NB4 (cell line): ENCODE results near the gene ADAM17.

Experiments
- DNase-seq: peaks from one replicate; pipeline ENCODE4 v3.0.0; 2010; ENCODE audit warnings: low read depth
- H3K4me3 ChIP-seq: one replicate; pipeline ENCODE4 v1.5.1; 2011; ENCODE audit warnings: mild to moderate bottlenecking, low read depth, low read length, moderate library complexity
- CTCF ChIP-seq: IDR thresholded peaks from one replicate; pipeline ENCODE4 v1.5.1; 2012; ENCODE audit warnings: low read depth, low read length
- MAX ChIP-seq: IDR thresholded peaks from 2 replicates; pipeline ENCODE4 v1.6.1; 2011; ENCODE audit warnings: low read depth, low read length
- MYC ChIP-seq: IDR thresholded peaks from 2 replicates; pipeline ENCODE4 v1.6.1; 2011; ENCODE audit warnings: low read depth, low read length
- POLR2A ChIP-seq: IDR thresholded peaks from 2 replicates; pipeline ENCODE4 v1.6.1; 2011; ENCODE audit warnings: mild to moderate bottlenecking; ENCODE audit not compliant: insufficient read length; ENCODE audit errors: extremely low read depth

Gene ADAM17

GRCh38 chr2:9462886-9463697 lies 92.5 kb downstream of the ADAM17 start:
- no peak for DNase-seq
- TF ChIP-seq MYC (no peak), CTCF (no peak), POLR2A (no peak), MAX (no peak)
- no peak overlapping the region for H3K4me3 ChIP-seq

- TF ChIP-seq CTCF = no peak
- no peak for DNase-seq
- no peak overlapping the region for H3K4me3 ChIP-seq
These were observed 93.3 kb downstream of the ADAM17 start for GRCh38 chr2:9462313-9462712.

GRCh38 chr2:9461079-9461478 lies 94.6 kb downstream of the ADAM17 start:
- H3K4me3 ChIP-seq = no peak overlapping the region
- TF ChIP-seq MYC = no peak
- no peak for TF ChIP-seq POLR2A
- no peak for TF ChIP-seq CTCF
- no peak for DNase-seq

GRCh38 chr2:9460441-9461017 lies 95.1 kb downstream of the ADAM17 start:
- no peak for DNase-seq
- TF ChIP-seq MYC (no peak), MAX (no peak), POLR2A (no peak), CTCF (no peak)
- H3K4me3 ChIP-seq = no peak overlapping the region

GRCh38 chr2:9451231-9451630 lies 104.4 kb downstream of the ADAM17 start:
- no peak overlapping the region for H3K4me3 ChIP-seq
- TF ChIP-seq CTCF (no peak), MYC (no peak), MAX (no peak), POLR2A (no peak)
- no peak for DNase-seq

GRCh38 chr2:9445089-9445488 lies 110.5 kb downstream of the ADAM17 start:
- DNase-seq = no peak
- TF ChIP-seq MAX (no peak), CTCF (no peak), POLR2A (no peak), MYC (no peak)
- no peak overlapping the region for H3K4me3 ChIP-seq
